Loucy (cell line): ENCODE data around the gene TBX10.
A peak's percentile ranks its signal among the peaks of the same experiment; 100 is the strongest.

Experiments used
- H2AFZ ChIP-seq: fragments of 200-600 bp; sonication (generic); 2 replicates; pipeline ENCODE4 v1.6.0; 2016; ENCODE audit warnings: antibody characterized with exemption, mild to moderate bottlenecking, low read length, moderate library complexity
- H3F3A ChIP-seq: fragments of 200-600 bp; 2 replicates; pipeline ENCODE4 v1.6.0; 2016; ENCODE audit warnings: antibody characterized with exemption, low read depth, mild to moderate bottlenecking
- H3K27me3 ChIP-seq: fragments of 200-600 bp; sonication (generic); 2 replicates; pipeline ENCODE4 v1.6.1; 2014; ENCODE audit warnings: low read length, mild to moderate bottlenecking; ENCODE audit not compliant: insufficient read depth, poor library complexity, severe bottlenecking
- H3K36me3 ChIP-seq: fragments of 200-600 bp; sonication (generic); 2 replicates; pipeline ENCODE4 v1.6.1; 2016; ENCODE audit warnings: low read length; ENCODE audit not compliant: insufficient read depth
- H3K4me1 ChIP-seq: fragments of 200-600 bp; sonication (generic); 2 replicates; pipeline ENCODE4 v1.5.1; 2014; ENCODE audit warnings: low read length, mild to moderate bottlenecking; ENCODE audit not compliant: insufficient read depth, poor library complexity, severe bottlenecking
- H3K4me2 ChIP-seq: fragments of 200-600 bp; sonication (generic); 2 replicates; pipeline ENCODE4 v1.6.0; 2014; ENCODE audit warnings: antibody characterized with exemption, low read length, low read depth, mild to moderate bottlenecking; ENCODE audit not compliant: poor library complexity, severe bottlenecking
- H3K4me3 ChIP-seq: fragments of 200-600 bp; sonication (generic); 2 replicates; pipeline ENCODE4 v1.5.1; 2014; ENCODE audit warnings: low read length, mild to moderate bottlenecking, mixed read lengths; ENCODE audit not compliant: poor library complexity, severe bottlenecking
- H3K79me2 ChIP-seq: fragments of 200-600 bp; sonication (generic); 2 replicates; pipeline ENCODE4 v1.6.1; 2014; ENCODE audit warnings: low read length; ENCODE audit not compliant: insufficient read depth
- H3K9ac ChIP-seq: fragments of 200-600 bp; sonication (generic); 2 replicates; pipeline ENCODE4 v1.6.0; 2014; ENCODE audit warnings: mild to moderate bottlenecking, low read depth, low read length, moderate library complexity; ENCODE audit not compliant: poor library complexity, severe bottlenecking
- H3K9me2 ChIP-seq: fragments of 200-600 bp; sonication (generic); replicated peaks from 2 replicates; pipeline ENCODE4 v1.6.1; 2016; ENCODE audit warnings: low read depth, low read length, mixed read lengths
- H3K9me3 ChIP-seq: fragments of 200-600 bp; sonication (generic); 2 replicates; pipeline ENCODE4 v1.6.1; 2014; ENCODE audit warnings: mild to moderate bottlenecking, antibody characterized with exemption, low read length, low read depth; ENCODE audit not compliant: insufficient read depth
- H4K20me1 ChIP-seq: fragments of 200-600 bp; sonication (generic); 2 replicates; pipeline ENCODE4 v1.6.0; 2014; ENCODE audit warnings: antibody characterized with exemption, low read length, mild to moderate bottlenecking; ENCODE audit not compliant: insufficient read depth, poor library complexity, severe bottlenecking
- CTCF ChIP-seq: fragments of 200-600 bp; sonication (generic); conservative IDR thresholded peaks from 2 replicates; pipeline ENCODE4 v1.5.1; 2014; ENCODE audit warnings: mild to moderate bottlenecking, antibody characterized with exemption, low read length
- EZH2phosphoT487 ChIP-seq: fragments of 200-600 bp; IDR thresholded peaks from 2 replicates; pipeline ENCODE4 v1.6.1; 2018; ENCODE audit warnings: antibody characterized with exemption, mild to moderate bottlenecking, moderate library complexity, borderline replicate concordance

The TBX10 gene

DNA sequence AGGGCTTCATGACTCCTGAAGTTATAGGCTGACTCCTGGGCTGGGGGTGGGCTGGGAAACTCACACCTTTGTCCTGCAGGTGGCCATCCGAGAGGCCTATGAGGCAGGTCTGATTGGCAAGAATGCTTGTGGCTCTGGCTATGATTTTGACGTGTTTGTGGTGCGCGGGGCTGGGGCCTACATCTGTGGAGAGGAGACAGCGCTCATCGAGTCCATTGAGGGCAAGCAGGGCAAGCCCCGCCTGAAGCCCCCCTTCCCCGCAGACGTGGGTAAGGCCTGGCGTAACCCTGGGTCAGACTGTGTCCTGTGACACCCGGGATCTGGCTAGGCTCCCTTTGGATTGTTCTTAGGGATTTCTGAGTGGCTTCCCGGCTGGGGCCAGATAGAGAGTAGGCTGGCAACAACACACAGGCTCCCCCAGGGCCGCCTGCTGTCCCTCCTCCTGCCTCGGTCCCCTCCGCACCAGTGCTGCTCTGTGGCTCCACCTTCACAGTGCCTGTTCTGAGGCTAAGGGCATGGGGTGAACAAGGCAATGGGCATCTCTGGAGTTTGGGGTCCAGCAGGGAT is 29.2 kb downstream of the TBX10 start:
- H3K36me3 ChIP-seq: peaks cover 7% of the 10 kb centered on the region; the same call in 1 of the 2 replicates
- no peaks in the 10 kb centered on the region for H3F3A ChIP-seq
- no peaks in the 10 kb centered on the region for H4K20me1 ChIP-seq
- H3K4me2 ChIP-seq: no peak overlapping the region
- peaks cover 28% of the 10 kb centered on the region for H3K79me2 ChIP-seq
- H3K27me3 ChIP-seq: no peaks in the 10 kb centered on the region
- no peak overlapping the region for H3K4me3 ChIP-seq
- no peaks in the 10 kb centered on the region for H3K9me2 ChIP-seq
- H3K9ac ChIP-seq: no peak overlapping the region
- no peak overlapping the region for H2AFZ ChIP-seq
- no peak for TF ChIP-seq EZH2phosphoT487
- no peak for TF ChIP-seq CTCF
- peaks cover 41% of the 10 kb centered on the region for H3K4me1 ChIP-seq
- no peaks in the 10 kb centered on the region for H3K9me3 ChIP-seq

GRCh38 chr11:67609316-67609715 is 30.2 kb downstream of the TBX10 start:
- Histone ChIP-seq H3K4me2 (no peak overlapping the region), H4K20me1 (no peaks in the 10 kb centered on the region), H3K27me3 (no peaks in the 10 kb centered on the region), H2AFZ (no peak overlapping the region), H3K36me3 (peaks cover 7% of the 10 kb centered on the region; the same call in 1 of the 2 replicates), H3K9me2 (no peaks in the 10 kb centered on the region), H3K79me2 (peaks cover 28% of the 10 kb centered on the region), H3K9ac (no peak overlapping the region), H3F3A (no peaks in the 10 kb centered on the region), H3K9me3 (no peaks in the 10 kb centered on the region), H3K4me3 (no peak overlapping the region), H3K4me1 (peaks cover 42% of the 10 kb centered on the region)
- TF ChIP-seq EZH2phosphoT487 (no peak), CTCF (no peak)

- peak overlapping the region; percentile 95 for H3K4me3 ChIP-seq
- no peaks in the 10 kb centered on the region for H3K9me2 ChIP-seq
- no peak overlapping the region for H2AFZ ChIP-seq
- H3K79me2 ChIP-seq: peaks cover 28% of the 10 kb centered on the region
- H4K20me1 ChIP-seq: no peaks in the 10 kb centered on the region
- no peaks in the 10 kb centered on the region for H3K9me3 ChIP-seq
- H3K9ac ChIP-seq: no peak overlapping the region
- TF ChIP-seq EZH2phosphoT487 (no peak), CTCF (no peak)
- no peaks in the 10 kb centered on the region for H3F3A ChIP-seq
- H3K27me3 ChIP-seq: no peaks in the 10 kb centered on the region
- H3K36me3 ChIP-seq: peaks cover 7% of the 10 kb centered on the region; the same call in 1 of the 2 replicates
- H3K4me2 ChIP-seq: peak overlapping the region; percentile 87
- peaks cover 38% of the 10 kb centered on the region for H3K4me1 ChIP-seq
Measured at GRCh38 chr11:67608486-67608885, 31.1 kb downstream of the TBX10 start.
